CD4-positive, alpha-beta T cell treated with Interleukin-4 for 1 hour (primary cell): ENCODE results near the gene ADTRP.
"Not testable (repeated sequence)": the region's sequence is repeated elsewhere in the genome, so short reads cannot be mapped to it uniquely, and the experiment has no call there.

Experiments
- DNase-seq, 2 donors: peaks; one replicate each; pipeline ENCODE4 v3.0.0-alpha.2; 2020 to 2022

The ADTRP gene

DNA sequence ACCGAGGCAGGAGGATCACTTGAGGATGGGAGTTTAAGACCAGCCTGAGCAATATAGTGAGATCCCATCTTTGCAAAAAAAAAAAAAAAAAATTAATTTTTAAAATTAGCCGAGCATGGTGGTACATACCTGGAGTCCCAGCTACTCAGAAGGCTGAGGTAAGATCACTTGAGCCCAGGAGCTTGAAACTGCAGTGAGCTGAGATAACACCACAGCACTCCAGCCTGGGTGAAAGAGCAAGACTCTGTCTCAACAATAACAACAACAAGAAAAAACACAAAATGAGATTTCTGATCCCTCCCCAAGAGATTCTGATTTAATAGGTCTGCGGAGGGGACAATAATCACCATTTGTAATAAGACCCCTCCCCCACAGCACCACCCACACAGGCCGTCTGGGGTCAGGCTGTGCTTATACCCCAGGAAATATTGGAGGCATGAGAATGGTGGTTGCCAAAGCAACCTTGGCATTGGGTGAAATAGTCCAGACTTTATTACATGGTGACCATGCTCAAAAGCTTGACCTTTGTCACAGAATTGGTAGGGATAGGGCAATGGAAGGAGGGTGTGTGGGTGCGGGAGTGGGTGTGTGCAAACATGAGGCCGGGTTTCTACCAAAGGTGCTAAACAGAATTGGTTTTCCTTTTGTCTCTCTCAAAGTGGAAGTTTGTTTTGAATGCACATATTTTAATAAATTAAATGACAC lies 24.4 kb upstream of the ADTRP start:
- no peak for DNase-seq

DNA sequence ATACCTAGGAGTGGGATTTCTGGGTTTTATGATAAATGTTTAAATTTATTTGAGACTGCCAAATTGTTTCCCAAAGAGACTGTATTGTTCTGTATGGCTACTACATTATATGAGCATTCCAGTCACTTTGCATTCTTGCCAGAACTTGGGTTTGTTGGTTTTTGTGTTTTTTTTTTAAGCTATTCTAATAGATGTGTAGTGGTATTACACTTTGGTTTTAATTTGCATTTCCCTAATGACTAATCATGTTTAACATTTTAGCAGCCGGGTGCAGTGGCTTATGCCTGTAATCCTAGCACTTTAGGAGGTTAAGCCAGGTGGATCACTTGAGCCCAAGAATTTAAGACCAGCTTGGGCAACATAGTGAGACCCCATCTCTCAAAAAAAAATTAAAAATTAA lies 21.9 kb upstream of the ADTRP start:
- DNase-seq: not testable (repeated sequence)

DNA sequence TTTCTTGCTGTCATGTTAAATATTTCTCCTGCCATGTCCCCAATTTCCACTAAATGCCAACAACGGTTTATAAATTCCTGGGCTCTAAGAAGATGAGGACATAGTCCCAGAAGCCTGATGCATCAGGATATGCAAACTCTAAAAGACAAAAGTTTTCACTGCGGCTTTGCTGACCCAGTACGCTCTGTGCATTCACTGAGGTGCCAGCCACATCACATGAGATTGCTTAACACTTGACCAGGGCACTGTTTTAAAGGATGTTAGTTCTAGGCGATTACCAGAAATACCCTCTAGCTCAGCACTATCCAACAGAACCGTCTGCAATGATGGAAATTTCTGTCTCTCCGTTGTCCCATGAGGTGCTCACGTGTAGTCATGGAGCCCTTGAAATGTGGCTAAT lies 19.9 kb upstream of the ADTRP start:
- DNase-seq: no peak

DNA sequence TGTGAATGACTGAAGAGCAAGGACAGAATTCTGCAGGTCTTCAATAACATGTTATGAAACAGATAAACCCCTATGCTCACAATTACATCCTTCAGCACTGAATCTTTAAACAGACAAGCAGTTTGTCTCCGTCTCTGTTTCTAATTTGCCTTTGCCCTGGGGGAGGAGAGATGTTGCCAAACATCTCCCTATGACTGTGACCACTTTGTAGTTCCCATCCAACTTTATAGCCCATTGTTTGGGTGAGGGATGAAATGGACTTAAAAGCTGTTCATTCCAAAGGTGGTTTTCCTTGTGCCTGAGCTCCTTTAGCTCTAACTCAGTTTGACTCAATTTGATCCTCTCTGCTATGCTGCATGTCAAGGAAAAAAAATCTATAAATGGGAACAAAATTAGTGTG lies 19.5 kb upstream of the ADTRP start:
- no peak for DNase-seq

DNA sequence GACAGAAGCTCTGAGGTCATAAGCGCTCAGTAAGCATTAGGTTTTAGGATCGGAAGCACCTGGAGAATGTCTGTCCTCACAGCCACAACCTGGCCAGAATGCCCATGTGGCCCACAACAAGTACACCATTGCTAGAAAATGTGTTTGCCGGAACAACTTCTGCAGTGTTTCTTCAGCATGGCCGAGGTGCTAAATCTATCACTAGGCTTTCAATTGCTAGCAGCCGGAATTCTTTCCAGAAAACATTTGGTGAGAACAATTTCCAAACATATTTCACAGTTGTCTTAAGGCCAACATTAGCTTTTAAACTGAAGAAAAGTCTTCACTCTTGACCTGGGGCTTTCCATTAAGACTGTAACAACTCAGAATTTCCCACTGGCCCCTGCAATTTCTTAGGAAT lies 18.2 kb upstream of the ADTRP start:
- DNase-seq: no peak

- no peak for DNase-seq
These were observed 16.8 kb upstream of the ADTRP start for GRCh38 chr6:11795403-11795802.

GRCh38 chr6:11793277-11793676 lies 14.7 kb upstream of the ADTRP start:
- DNase-seq: no peak

DNA sequence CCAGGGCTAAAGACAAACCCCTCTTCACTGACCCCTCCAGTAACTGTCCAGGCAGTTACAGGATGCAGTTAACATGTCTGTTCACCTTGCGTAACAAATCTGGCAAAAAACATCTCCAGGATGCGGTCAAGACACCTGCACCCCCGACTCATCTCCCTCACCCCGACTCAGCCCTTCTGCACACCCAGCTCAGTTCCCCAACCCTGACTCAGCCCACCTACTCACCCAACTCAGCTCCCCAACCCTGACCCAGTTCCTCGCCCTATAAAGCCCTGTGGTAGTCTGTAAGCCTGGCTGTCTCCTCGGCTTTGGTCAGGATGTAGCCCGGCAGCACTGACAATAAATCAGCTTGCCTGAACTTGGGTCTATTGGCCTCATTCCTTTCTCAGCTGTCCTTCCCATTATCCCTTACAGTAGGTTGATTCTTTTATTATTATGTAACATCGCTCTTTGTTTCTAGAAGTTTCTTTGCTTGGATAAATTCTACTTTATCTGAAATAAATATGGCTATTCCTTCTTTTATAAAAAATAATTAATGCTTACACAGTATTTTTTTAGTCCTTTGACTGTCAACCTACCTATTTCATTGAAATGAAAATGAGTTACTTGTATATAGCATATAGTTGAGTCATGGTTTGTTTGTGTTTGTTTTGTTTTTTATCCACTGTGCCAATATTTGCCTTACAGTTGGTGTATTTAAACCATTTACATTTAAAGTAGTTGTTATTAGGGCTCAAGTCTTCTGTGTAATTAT lies 12.9 kb upstream of the ADTRP start:
- no peak for DNase-seq

DNA sequence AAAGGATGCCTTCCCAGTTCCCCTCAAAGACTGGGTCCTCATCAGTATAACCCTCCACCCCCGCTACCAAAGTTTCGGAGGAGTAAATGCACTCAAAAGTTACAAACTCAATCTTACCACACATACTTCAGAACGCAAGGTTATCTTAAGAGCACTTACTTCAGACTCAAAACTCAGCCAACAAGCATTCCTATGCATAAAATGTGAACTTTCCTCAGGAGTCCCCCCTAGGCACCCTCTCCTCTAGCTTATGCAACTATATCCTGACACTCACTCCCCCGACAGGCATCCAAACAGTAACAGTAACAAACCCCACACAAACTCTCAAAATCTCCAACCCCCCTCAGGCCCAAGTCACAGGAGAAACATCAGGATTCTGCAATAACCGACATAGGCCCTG lies 11.1 kb upstream of the ADTRP start:
- DNase-seq: no peak

- DNase-seq: no peak
These were observed 9.4 kb upstream of the ADTRP start for GRCh38 chr6:11788043-11788442.

DNA sequence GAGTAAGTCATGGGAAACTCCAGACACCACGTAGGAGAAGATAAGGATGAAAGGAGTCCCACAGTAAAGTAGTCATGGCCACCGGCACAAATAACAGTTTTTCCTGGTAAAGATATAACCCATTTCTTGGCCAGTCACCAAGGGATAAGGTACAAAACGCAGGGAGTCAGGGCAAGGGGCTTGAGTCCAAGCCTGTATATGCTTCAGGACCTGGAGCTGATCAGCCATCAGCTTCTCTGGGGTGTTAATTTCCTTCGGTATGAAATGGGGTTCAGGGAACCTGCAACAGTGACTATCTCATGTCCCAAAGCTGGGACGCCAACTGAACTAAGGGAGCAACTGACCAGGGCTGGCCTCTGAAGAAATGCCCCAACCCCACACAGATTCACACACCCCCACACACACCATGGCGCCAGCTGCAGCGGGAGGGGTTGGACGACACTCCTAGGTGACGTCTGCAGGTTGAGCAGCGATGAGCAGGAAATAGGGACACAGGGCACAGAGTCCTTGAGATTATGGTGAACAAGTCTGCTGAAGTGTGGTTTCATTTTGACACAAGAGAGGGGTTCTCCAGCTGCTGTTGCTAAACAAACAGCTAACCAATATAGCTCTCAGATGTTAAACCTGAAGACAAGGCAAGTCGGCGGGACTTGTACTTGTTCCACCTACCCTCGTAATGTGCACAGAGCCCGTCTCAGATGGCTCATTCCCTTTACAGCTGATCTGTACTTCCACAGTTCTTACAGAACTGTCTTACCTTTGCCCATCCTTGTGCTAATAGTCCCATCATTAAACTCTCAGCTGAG lies 7.4 kb upstream of the ADTRP start:
- DNase-seq: peak; percentile 18 to 56

DNA sequence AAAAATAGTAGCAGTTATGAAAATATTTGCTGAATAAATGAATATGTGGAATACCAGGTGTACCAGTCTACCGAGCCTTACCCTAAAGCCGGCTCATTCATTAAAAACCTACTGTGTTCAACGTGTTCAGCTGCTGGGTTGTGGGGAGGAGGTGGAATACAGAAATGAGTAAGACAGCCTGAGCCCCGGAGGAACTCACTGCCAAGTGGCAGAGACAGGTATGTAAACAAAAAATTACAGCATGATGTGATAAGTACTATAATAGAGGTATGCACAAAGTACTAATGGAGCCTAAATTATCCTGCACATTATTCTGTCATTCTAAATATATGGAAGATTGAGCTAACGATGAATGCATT lies 6.8 kb upstream of the ADTRP start:
- DNase-seq: peak in 1 of 2 donors; percentile 22

DNA sequence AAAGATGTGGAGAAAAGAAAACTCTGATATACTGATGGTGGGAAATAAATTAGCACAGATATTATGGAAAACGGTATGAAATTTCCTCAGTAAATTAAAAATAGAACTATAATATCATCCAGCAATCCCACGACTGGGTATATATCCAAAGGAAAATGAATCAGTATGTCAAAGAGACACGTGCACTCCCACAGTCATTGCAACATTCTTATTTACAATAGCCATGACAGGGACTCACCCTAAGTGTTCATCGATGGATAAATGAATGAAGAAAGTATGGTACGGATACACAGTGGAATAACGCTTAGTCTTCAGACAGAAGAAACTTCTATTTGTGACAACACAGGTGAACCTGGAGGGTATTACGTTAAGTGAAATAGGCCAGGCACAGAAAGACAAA lies 5.7 kb upstream of the ADTRP start:
- no peak for DNase-seq

DNA sequence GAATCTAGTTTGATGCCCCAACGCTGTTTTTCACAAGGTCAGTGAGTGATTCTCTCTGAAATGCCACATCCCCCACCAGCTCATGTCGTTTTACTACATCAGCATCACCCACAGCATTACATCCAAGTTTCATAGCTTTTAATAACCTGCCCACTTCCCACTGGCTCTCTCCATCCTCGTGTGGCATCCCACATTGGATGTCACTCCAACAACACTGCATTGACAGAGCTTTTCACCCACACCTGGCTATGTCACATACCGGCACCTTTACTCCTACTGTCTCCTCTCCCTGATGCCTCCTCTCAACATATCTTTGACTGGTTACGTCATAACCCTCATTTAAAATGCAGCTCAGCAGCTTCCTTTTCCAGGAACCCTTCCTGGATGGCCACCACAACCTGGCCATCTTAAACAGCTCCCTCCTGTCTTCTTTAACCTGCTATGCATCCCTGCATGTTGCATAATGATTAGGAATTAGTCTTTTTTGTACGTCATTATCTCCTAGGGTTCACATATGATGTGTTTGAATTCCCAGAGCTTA lies 5.0 kb upstream of the ADTRP start:
- DNase-seq: no peak

- DNase-seq: no peak
These were observed 3.9 kb upstream of the ADTRP start for GRCh38 chr6:11782524-11782923.

DNA sequence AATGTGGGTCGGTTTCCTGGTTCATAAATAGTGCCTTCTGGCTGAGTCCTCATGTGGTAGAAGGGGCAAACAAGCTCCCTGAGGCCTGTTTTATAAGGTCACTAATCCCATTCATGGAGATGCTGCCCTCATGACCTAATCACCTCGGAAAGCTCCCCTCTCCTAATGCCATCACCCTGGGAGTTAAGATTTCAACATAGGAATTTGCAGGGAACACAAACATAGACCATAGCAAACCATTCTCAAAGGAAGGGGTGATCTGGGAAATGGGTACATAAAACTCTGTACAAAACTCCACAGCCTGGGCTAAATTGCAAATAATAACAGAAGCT lies 1.5 kb upstream of the ADTRP start:
- no peak for DNase-seq

DNA sequence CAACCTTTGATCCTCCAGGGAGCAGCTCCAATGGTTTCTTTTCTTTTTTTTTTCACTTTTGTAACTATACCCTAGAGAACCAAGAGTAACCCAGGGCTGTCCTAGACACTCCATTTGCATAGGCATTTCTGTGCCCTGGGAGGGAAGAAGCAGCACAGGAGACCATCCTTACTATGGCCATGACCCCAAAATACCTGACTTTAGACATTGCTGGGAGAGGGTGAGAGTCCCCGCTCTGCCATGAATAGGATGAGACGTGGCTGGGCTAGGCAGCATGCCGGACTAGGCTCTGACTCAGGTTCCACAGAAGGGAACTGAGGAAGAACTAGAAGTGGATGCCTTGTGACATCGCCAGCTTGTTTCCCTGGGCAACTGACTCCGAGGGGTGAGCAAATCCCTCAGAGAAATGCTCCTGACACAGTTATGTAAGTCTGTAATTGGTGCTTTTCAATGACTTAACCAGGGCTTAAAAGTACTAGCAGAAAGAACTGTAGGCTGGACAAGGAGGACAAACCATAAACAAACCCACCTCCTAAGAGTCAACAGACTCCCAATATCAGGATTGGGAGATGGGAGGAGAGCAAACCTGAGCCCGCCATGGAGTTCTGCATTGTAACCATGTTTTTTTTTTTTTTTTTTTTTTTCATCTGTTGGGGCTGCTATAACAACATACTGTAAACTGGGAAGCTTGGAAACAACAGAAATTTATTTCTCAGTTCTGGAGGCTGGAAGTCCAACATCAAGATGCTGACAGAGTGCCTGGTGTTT lies 910 bp upstream of the ADTRP start:
- peak in 1 of 2 donors; percentile 49 for DNase-seq

GRCh38 chr6:11778036-11778435 lies 567 bp downstream of the ADTRP start:
- no peak for DNase-seq

DNA sequence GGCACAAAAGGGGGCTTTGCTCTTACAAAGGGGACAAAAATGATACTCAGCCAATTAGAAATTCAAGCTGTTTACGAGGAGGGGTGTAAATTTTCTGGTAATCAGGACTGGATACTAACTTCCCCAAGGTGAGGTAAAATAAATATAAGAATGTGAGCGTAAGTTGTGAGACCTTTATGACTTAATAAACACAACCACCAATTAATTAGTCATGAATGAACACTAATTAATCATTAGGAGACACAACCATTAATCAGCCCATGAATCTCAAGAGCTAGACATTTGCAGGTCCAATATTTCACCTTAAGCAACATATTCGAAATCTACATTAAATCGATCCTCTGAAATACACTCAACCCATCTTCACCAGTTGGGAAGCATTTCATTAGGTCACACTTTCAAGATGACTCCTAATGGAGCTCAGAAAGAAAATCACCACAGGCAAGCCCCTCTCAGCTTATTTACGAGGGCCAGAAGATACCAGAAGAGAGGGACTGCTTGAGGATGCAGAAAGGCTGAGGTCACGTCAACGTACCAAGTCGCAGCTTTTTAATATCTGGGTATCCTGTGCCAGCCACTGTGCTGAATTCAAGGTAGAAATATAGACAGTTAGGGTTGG lies 2.7 kb downstream of the ADTRP start:
- no peak for DNase-seq

DNA sequence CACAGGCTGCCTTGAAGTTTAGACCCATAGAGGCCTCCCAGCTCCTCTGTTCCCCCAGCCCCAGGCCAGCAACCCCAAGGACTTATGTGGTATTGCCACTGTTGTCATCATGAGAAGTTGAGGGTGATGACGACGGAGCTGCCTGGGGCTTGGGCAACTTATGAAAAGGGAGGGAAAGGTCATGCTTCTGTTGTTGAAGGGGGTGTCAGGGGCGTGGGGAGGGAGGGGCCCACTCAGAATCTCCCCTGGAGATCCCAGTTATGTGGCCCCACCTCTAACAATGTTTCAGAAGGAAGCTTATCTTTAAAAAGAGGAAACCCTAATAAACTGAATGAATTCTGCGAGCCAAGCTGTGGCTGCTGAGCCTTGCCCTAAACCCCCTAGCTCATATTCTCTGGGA lies 4.2 kb downstream of the ADTRP start:
- DNase-seq: peak in 1 of 2 donors; percentile 33

GRCh38 chr6:11773581-11773980 lies 5.0 kb downstream of the ADTRP start:
- DNase-seq: no peak

GRCh38 chr6:11773013-11773412 lies 5.6 kb downstream of the ADTRP start:
- DNase-seq: no peak
